ENCODE data around the gene IL7R. TPM values are rescaled to one million over a fixed set of nuclear protein-coding genes. Genes with fewer than 3 reads are reported as not detected.
A peak's percentile ranks its signal among the peaks of the same experiment; 100 is the strongest.

Gene IL7R
- total RNA-seq, 1 experiment from 2014 or later = not detected

DNA sequence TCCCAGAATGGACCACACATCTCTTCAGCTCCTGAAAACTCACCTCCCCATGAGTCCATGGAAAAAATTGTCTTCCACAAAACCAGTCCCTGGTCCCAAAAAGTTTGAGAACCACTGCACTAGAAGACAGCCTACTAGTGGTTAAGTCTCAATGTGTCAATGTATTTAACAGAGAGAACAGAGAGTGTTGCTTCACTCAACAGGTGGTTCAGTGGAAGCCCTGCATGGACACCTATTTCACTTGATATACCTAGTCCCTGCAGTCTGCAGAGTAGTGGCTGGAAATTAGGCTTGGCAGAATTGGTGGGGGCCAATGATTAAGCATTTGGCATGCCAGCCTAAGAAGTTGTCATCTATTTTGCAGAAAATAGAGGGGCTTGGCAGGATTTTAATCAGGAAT lies 23.0 kb downstream of the IL7R start:
- Histone ChIP-seq H2BK15ac (ENCODE audit: low read depth, low read length) (no peak overlapping the region), H3T11ph (ENCODE audit: low read length) (no peak overlapping the region), H2AFZ (ENCODE audit: low read length) (no peak overlapping the region), H3K18ac (ENCODE audit: insufficient read length, low read depth, low read length) (no peak overlapping the region), H3K4me1 (ENCODE audit: insufficient read depth, low read length) (no peaks in the 10 kb centered on the region), H4K8ac (replicated peaks; ENCODE audit: insufficient read length, low read depth, low read length) (no peak overlapping the region), H4K5ac (ENCODE audit: insufficient read length, low read depth, low read length) (no peak overlapping the region), H3K27me3 (ENCODE audit: insufficient read depth, low read length) (no peaks in the 10 kb centered on the region), H2BK120ac (ENCODE audit: low read depth, low read length, poor library complexity, severe bottlenecking) (no peak overlapping the region), H3K23ac (ENCODE audit: insufficient read length, low read depth, low read length) (no peak overlapping the region), H3K4ac (ENCODE audit: low read depth, low read length) (no peak overlapping the region), H3K4me2 (ENCODE audit: insufficient read depth, insufficient read length, low read length) (no peak overlapping the region), H2BK20ac (ENCODE audit: low read depth, low read length, poor library complexity, severe bottlenecking) (no peak overlapping the region), H3K56ac (ENCODE audit: insufficient read length, low read depth, low read length) (no peak overlapping the region), H2BK12ac (ENCODE audit: insufficient read length, low read depth, low read length) (no peak overlapping the region), H3K14ac (ENCODE audit: insufficient read depth, low read length) (no peak overlapping the region), H4K20me1 (ENCODE audit: control insufficient read depth, insufficient read depth, insufficient read length) (no peaks in the 10 kb centered on the region), H3K79me2 (ENCODE audit: insufficient read depth, low read length) (no peaks in the 10 kb centered on the region), H2BK5ac (ENCODE audit: insufficient read length, low read length) (no peak overlapping the region), H3K79me1 (ENCODE audit: insufficient read depth, low read depth, low read length, poor library complexity, severe bottlenecking) (no peaks in the 10 kb centered on the region), H3K23me2 (ENCODE audit: insufficient read length, low read depth, low read length, poor library complexity, severe bottlenecking) (no peaks in the 10 kb centered on the region), H3K9ac (ENCODE audit: extremely low read depth, insufficient read length, low read length) (no peak overlapping the region), H4K91ac (ENCODE audit: insufficient read length, low read depth, low read length) (no peak overlapping the region), H2AK5ac (ENCODE audit: insufficient read length, low read length) (no peak overlapping the region), H3K27ac (ENCODE audit: insufficient read length, low read depth, low read length) (no peak overlapping the region), H3K9me3 (ENCODE audit: control insufficient read depth, low read depth, low read length) (no peaks in the 10 kb centered on the region)
- Mint-ChIP-seq H3K9me3 (no peaks in the 10 kb centered on the region; a peak in 1 of 5 replicates), H3K27me3 (ENCODE audit: low read depth) (no peaks in the 10 kb centered on the region; the same call in 1 of the 2 replicates), H3K4me3 (no peak overlapping the region), H3K4me1 (peaks cover 0 to 5% of the 10 kb centered on the region in 2 experiments; a peak in 2 of 4 replicates), H3K36me3 (ENCODE audit: insufficient read depth in 1 of 3, low read depth in 3 of 3) (no peaks in the 10 kb centered on the region), H3K27ac (peak overlapping the region in 1 of 3 experiments; percentile 15; a peak in 1 of 7 replicates)
- TF ChIP-seq, protein P1, sequence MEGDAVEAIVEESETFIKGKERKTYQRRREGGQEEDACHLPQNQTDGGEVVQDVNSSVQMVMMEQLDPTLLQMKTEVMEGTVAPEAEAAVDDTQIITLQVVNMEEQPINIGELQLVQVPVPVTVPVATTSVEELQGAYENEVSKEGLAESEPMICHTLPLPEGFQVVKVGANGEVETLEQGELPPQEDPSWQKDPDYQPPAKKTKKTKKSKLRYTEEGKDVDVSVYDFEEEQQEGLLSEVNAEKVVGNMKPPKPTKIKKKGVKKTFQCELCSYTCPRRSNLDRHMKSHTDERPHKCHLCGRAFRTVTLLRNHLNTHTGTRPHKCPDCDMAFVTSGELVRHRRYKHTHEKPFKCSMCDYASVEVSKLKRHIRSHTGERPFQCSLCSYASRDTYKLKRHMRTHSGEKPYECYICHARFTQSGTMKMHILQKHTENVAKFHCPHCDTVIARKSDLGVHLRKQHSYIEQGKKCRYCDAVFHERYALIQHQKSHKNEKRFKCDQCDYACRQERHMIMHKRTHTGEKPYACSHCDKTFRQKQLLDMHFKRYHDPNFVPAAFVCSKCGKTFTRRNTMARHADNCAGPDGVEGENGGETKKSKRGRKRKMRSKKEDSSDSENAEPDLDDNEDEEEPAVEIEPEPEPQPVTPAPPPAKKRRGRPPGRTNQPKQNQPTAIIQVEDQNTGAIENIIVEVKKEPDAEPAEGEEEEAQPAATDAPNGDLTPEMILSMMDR (conservative IDR thresholded peaks at IDR 0.05) = no peak
- DNase-seq = no peak
